ENCODE data around the gene SPRY2.

Gene SPRY2

GRCh38 chr13:80314711-80315653 is 25.9 kb downstream of the SPRY2 start:
- H3K9me3 Mint-ChIP-seq = no peaks in the 10 kb centered on the region
- H3K4me3 Mint-ChIP-seq = no peak overlapping the region
- no peak for DNase-seq (ENCODE audit: low spot score)
- no peaks in the 10 kb centered on the region for H3K36me3 Mint-ChIP-seq (ENCODE audit: low read depth)
- no peak overlapping the region for H3K27ac Mint-ChIP-seq
- H3K4me1 Mint-ChIP-seq (ENCODE audit: low read depth) = no peaks in the 10 kb centered on the region
- no peaks in the 10 kb centered on the region for H3K27me3 Mint-ChIP-seq (ENCODE audit: low read depth)

DNA sequence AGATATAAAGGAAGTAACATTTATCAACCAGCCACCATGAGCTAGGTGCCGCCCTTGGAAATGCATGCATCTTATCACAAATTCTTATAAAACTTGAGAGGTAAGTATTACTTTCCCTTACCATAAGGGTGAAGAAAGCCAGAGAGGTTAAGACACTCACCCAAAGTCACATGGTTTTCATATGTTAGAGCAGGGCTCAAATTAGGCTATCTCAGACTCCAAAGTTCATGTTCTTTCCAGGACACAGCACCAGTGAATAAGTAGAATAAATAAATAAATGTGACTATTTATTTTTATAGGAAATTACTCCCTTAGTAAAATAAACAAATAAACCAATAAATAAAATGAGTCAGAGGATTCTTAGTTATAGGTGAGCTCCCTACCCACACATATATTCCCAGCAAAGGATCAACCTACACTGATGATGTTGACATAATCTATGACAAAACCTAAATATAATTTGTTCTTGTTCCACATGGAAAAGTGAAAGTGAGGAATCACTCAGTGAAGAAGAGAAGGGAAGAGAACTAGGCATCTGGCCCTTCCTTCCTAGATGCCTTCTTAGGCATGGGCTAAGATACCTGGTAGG is 27.2 kb downstream of the SPRY2 start:
- Mint-ChIP-seq H3K27me3 (ENCODE audit: low read depth) (no peaks in the 10 kb centered on the region), H3K9me3 (no peaks in the 10 kb centered on the region), H3K36me3 (ENCODE audit: low read depth) (no peaks in the 10 kb centered on the region), H3K4me3 (no peak overlapping the region), H3K27ac (no peak overlapping the region), H3K4me1 (ENCODE audit: low read depth) (no peaks in the 10 kb centered on the region)
- no peak for DNase-seq (ENCODE audit: low spot score)

- Mint-ChIP-seq H3K9me3 (no peaks in the 10 kb centered on the region), H3K4me1 (ENCODE audit: low read depth) (no peaks in the 10 kb centered on the region), H3K4me3 (no peak overlapping the region), H3K27ac (no peak overlapping the region), H3K36me3 (ENCODE audit: low read depth) (no peaks in the 10 kb centered on the region), H3K27me3 (ENCODE audit: low read depth) (no peaks in the 10 kb centered on the region)
- no peak for DNase-seq (ENCODE audit: low spot score)
Measured at GRCh38 chr13:80312967-80313366, 28.0 kb downstream of the SPRY2 start.

DNA sequence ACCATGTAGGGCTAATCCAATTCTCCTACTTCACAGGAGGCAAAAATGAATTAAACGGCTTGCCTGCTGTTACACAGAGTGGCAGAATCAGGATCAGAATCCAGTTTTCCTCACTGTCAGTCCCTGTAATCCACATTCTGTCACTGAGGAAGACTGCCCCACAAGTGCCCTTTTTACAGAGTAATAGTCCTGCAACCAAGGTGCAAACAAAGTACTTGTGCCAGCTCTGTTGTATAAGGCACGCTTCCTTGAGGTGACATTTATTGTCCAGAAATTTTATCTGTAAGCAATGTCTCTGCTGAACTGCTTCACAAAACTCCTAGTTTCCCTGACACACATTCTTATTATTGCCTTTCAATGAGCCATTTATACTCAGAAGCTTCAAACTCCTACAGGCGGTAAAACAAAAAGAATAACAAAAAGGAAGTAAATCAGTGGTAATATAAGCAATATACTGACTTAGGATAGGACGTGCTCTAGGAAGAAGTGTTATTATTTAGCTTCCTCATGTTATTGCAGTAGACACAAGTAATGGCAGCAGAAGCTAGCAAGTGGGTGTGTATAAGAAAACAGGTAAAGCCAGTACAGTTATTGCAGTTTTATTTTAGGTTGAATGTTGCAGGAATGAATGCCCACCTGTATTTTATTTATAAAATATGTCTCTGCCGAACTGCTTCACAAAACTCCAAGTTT is 28.8 kb downstream of the SPRY2 start:
- Mint-ChIP-seq H3K27ac (no peak overlapping the region), H3K4me3 (no peak overlapping the region), H3K9me3 (no peaks in the 10 kb centered on the region), H3K27me3 (ENCODE audit: low read depth) (no peaks in the 10 kb centered on the region), H3K36me3 (ENCODE audit: low read depth) (no peaks in the 10 kb centered on the region), H3K4me1 (ENCODE audit: low read depth) (no peaks in the 10 kb centered on the region)
- no peak for DNase-seq (ENCODE audit: low spot score)

GRCh38 chr13:80309926-80310325 is 31.0 kb downstream of the SPRY2 start:
- Mint-ChIP-seq H3K9me3 (no peaks in the 10 kb centered on the region), H3K36me3 (ENCODE audit: low read depth) (no peaks in the 10 kb centered on the region), H3K4me3 (no peak overlapping the region), H3K27me3 (ENCODE audit: low read depth) (no peaks in the 10 kb centered on the region), H3K4me1 (ENCODE audit: low read depth) (no peaks in the 10 kb centered on the region), H3K27ac (no peak overlapping the region)
- DNase-seq (ENCODE audit: low spot score) = no peak

GRCh38 chr13:80307401-80307987 is 33.4 kb downstream of the SPRY2 start:
- Mint-ChIP-seq H3K9me3 (no peaks in the 10 kb centered on the region), H3K4me1 (ENCODE audit: low read depth) (no peaks in the 10 kb centered on the region), H3K27ac (no peak overlapping the region), H3K36me3 (ENCODE audit: low read depth) (no peaks in the 10 kb centered on the region), H3K4me3 (no peak overlapping the region), H3K27me3 (ENCODE audit: low read depth) (no peaks in the 10 kb centered on the region)
- DNase-seq (ENCODE audit: low spot score) = no peak

DNA sequence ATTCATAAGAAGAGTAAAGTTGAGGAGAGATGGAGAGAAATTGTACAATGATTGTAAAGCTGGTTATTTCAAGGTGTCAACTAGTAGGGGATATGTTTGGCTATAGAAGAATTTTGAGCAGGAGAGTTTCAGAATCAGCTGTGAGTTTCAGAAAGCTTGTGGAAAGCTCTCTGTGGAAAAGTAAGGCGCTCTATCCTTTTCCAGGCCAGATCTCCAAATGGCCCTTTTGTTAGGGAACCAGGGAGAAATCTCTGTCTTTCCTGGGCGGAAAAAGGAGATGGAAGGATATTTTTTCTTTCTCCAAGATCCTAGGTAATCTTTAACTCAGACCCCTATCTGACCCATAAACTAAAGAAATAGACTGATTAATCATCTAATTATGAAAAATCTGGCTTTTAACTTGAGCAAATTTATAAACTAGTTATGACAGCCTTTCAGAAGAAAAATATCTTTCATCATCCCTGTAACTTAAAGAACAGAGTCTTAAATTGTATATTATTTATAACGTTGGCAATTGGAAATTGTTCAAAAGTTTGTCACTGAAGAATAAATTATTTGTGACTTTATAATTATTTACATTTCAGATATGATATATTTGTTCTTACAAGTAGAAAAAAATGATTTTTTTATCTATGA is 34.5 kb downstream of the SPRY2 start:
- no peak overlapping the region for H3K4me3 Mint-ChIP-seq
- H3K36me3 Mint-ChIP-seq (ENCODE audit: low read depth) = no peaks in the 10 kb centered on the region
- no peaks in the 10 kb centered on the region for H3K4me1 Mint-ChIP-seq (ENCODE audit: low read depth)
- H3K27ac Mint-ChIP-seq = no peak overlapping the region
- no peak for DNase-seq (ENCODE audit: low spot score)
- no peaks in the 10 kb centered on the region for H3K27me3 Mint-ChIP-seq (ENCODE audit: low read depth)
- no peaks in the 10 kb centered on the region for H3K9me3 Mint-ChIP-seq

GRCh38 chr13:80305737-80306136 is 35.2 kb downstream of the SPRY2 start:
- H3K9me3 Mint-ChIP-seq = no peaks in the 10 kb centered on the region
- H3K36me3 Mint-ChIP-seq (ENCODE audit: low read depth) = no peaks in the 10 kb centered on the region
- H3K27me3 Mint-ChIP-seq (ENCODE audit: low read depth) = no peaks in the 10 kb centered on the region
- H3K4me3 Mint-ChIP-seq = no peak overlapping the region
- no peaks in the 10 kb centered on the region for H3K4me1 Mint-ChIP-seq (ENCODE audit: low read depth)
- H3K27ac Mint-ChIP-seq = no peak overlapping the region
- DNase-seq (ENCODE audit: low spot score) = no peak

GRCh38 chr13:80303225-80303811 is 37.6 kb downstream of the SPRY2 start:
- no peak overlapping the region for H3K27ac Mint-ChIP-seq
- no peaks in the 10 kb centered on the region for H3K36me3 Mint-ChIP-seq (ENCODE audit: low read depth)
- DNase-seq (ENCODE audit: low spot score) = no peak
- no peaks in the 10 kb centered on the region for H3K4me1 Mint-ChIP-seq (ENCODE audit: low read depth)
- no peak overlapping the region for H3K4me3 Mint-ChIP-seq
- H3K27me3 Mint-ChIP-seq (ENCODE audit: low read depth) = no peaks in the 10 kb centered on the region
- H3K9me3 Mint-ChIP-seq = no peaks in the 10 kb centered on the region

- H3K4me3 Mint-ChIP-seq = no peak overlapping the region
- no peaks in the 10 kb centered on the region for H3K27me3 Mint-ChIP-seq (ENCODE audit: low read depth)
- no peaks in the 10 kb centered on the region for H3K4me1 Mint-ChIP-seq (ENCODE audit: low read depth)
- no peaks in the 10 kb centered on the region for H3K9me3 Mint-ChIP-seq
- H3K36me3 Mint-ChIP-seq (ENCODE audit: low read depth) = no peaks in the 10 kb centered on the region
- no peak overlapping the region for H3K27ac Mint-ChIP-seq
- DNase-seq (ENCODE audit: low spot score) = no peak
Measured at GRCh38 chr13:80299046-80299445, 41.9 kb downstream of the SPRY2 start.

- Mint-ChIP-seq H3K4me1 (ENCODE audit: low read depth) (no peaks in the 10 kb centered on the region), H3K27ac (no peak overlapping the region), H3K4me3 (no peak overlapping the region), H3K36me3 (ENCODE audit: low read depth) (no peaks in the 10 kb centered on the region), H3K9me3 (no peaks in the 10 kb centered on the region), H3K27me3 (ENCODE audit: low read depth) (no peaks in the 10 kb centered on the region)
- DNase-seq (ENCODE audit: low spot score) = no peak
Measured at GRCh38 chr13:80297503-80297902, 43.4 kb downstream of the SPRY2 start.

DNA sequence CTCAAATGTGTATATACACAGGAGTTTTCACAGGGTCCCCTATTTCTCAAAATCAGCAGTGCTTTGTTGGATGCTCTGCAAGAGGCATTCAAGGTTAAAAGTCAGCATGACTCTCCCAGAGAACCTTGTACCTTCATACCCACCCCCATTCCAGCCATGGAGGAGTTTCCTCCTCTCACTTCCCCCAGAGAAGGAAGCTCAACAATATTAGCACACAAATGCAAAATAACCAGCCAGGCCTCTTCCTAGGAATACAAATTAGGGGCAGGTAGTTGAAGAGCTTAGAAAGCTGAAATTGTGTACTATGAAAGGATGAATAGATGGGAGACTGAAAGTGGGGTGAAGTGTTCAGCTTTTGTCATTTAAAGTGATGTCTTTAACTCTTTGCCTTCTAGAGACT is 43.8 kb downstream of the SPRY2 start:
- no peaks in the 10 kb centered on the region for H3K4me1 Mint-ChIP-seq (ENCODE audit: low read depth)
- no peak for DNase-seq (ENCODE audit: low spot score)

DNA sequence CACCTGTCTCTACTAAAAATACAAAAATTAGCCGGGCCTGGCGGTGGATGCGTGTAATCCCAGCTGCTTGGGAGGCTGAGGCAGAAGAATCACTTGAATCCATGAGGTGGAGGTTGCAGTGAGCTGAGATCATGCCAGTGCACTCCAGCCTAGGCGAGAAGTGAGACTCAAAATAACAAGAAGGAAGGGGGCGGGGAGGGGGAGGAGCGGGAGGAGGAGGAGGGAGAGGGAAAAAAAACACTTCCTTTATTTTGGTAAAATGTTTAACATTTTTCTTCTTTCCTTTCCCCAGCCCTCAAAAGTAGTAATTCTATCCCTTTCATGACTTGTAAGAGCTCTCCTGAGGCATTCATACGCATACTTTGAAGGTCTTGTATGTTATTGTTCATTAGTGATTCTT is 44.3 kb downstream of the SPRY2 start:
- no peaks in the 10 kb centered on the region for H3K27me3 Mint-ChIP-seq (ENCODE audit: low read depth)
- no peak overlapping the region for H3K27ac Mint-ChIP-seq
- H3K9me3 Mint-ChIP-seq = no peaks in the 10 kb centered on the region
- H3K4me1 Mint-ChIP-seq (ENCODE audit: low read depth) = no peaks in the 10 kb centered on the region
- no peak for DNase-seq (ENCODE audit: low spot score)
- no peaks in the 10 kb centered on the region for H3K36me3 Mint-ChIP-seq (ENCODE audit: low read depth)
- H3K4me3 Mint-ChIP-seq = no peak overlapping the region

More for the DNA sequence above, 43.8 kb downstream of the SPRY2 start:
- no peaks in the 10 kb centered on the region for H3K36me3 Mint-ChIP-seq (ENCODE audit: low read depth)
- H3K27me3 Mint-ChIP-seq (ENCODE audit: low read depth) = no peaks in the 10 kb centered on the region
- H3K9me3 Mint-ChIP-seq = no peaks in the 10 kb centered on the region
- H3K27ac Mint-ChIP-seq = no peak overlapping the region
- no peak overlapping the region for H3K4me3 Mint-ChIP-seq
